T-cell (primary cell): Measurements from ENCODE around the gene NKAIN2. TPM values are rescaled to one million over a fixed set of nuclear protein-coding genes. Genes with fewer than 3 reads are reported as not detected.

Experiments
- ATAC-seq, 4 experiments: fragments of 200-7000 bp in 3 of 4; fragments of 150-1000 bp in 1 of 4; cut with Tn5 transposase; replicated peaks in 1 of 4; 1 replicate in 3 of 4; 2 replicates in 1 of 4; pipeline ENCODE4 v1.10.0; 2021; ENCODE audit warnings: moderate library complexity in 3 of 4, mild to moderate bottlenecking in 2 of 4, moderate number of reproducible peaks in 1 of 4
- CTCF ChIA-PET, 2 donors: fragments of 300-600 bp; sonication (Branson Sonifier 250); formaldehyde crosslinking; loops; one replicate each; lab custom pipeline; 2022; ENCODE audit warnings: antibody characterized with exemption in 2 of 2; lab: Charles Lee
- POLR2A ChIA-PET, 2 donors: fragments of 300-600 bp; sonication (Branson Sonifier 250); formaldehyde crosslinking; loops; one replicate each; lab custom pipeline; 2022; ENCODE audit warnings: antibody characterized with exemption in 2 of 2; lab: Charles Lee
- DNase-seq, 35 experiments: peaks; one replicate each; pipeline versions ENCODE4 v3.0.0 to v3.0.0-alpha.2; 2013 to 2023
- H3K27ac ChIP-seq: one replicate; pipeline ENCODE4 v1.5.1; 2013; ENCODE audit warnings: low read length
- H3K27me3 ChIP-seq, 2 experiments: replicated peaks in 1 of 2; 1 replicate in 1 of 2; 2 replicates in 1 of 2; pipeline versions ENCODE4 v1.6.1 to v1.7.0; 2013; ENCODE audit warnings: low read length in 1 of 2, mixed read lengths in 1 of 2; ENCODE audit not compliant: control insufficient read depth in 2 of 2, insufficient read depth in 2 of 2; ENCODE audit errors: extremely low read depth in 1 of 2
- H3K36me3 ChIP-seq, 2 donors: 1 replicate in 1 of 2; 2 replicates in 1 of 2; pipeline versions ENCODE4 v1.6.1 to v1.7.0; 2013; ENCODE audit warnings: low read length in 1 of 2; ENCODE audit not compliant: control insufficient read depth in 2 of 2, insufficient read depth in 1 of 2; ENCODE audit errors: extremely low read depth in 1 of 2
- H3K4me1 ChIP-seq, 2 experiments: 1 replicate in 1 of 2; 2 replicates in 1 of 2; pipeline versions ENCODE4 v1.6.1 to v1.7.0; 2013; ENCODE audit warnings: low read length in 2 of 2, mixed read lengths in 1 of 2; ENCODE audit not compliant: insufficient read depth in 2 of 2, control insufficient read depth in 1 of 2; ENCODE audit errors: extremely low read depth in 1 of 2
- H3K4me3 ChIP-seq, 2 donors: 1 replicate in 1 of 2; 2 replicates in 1 of 2; pipeline versions ENCODE4 v1.5.1 to v1.7.0; 2013; ENCODE audit warnings: mild to moderate bottlenecking in 2 of 2, low read length in 1 of 2, moderate library complexity in 1 of 2; ENCODE audit not compliant: control insufficient read depth in 1 of 2; ENCODE audit errors: extremely low read depth in 1 of 2
- H3K9me3 ChIP-seq: 2 replicates; pipeline ENCODE4 v1.7.0; 2013
- H3K27ac Mint-ChIP-seq, 2 donors: one replicate each; pipeline ENCODE4 v1.8.0; 2020 to 2021; ENCODE audit warnings: mild to moderate bottlenecking in 2 of 2, mixed read lengths in 2 of 2
- H3K27me3 Mint-ChIP-seq, 2 donors: one replicate each; pipeline ENCODE4 v1.8.0; 2021 to 2022; ENCODE audit warnings: mixed read lengths in 2 of 2
- H3K36me3 Mint-ChIP-seq: one replicate; pipeline ENCODE4 v1.8.0; 2021; ENCODE audit warnings: mixed read lengths
- H3K4me1 Mint-ChIP-seq, 3 donors: one replicate each; pipeline ENCODE4 v1.8.0; 2020 to 2022; ENCODE audit warnings: mixed read lengths in 3 of 3, mild to moderate bottlenecking in 1 of 3
- H3K4me3 Mint-ChIP-seq, 3 donors: one replicate each; pipeline ENCODE4 v1.8.0; 2020 to 2022; ENCODE audit warnings: mild to moderate bottlenecking in 3 of 3, mixed read lengths in 3 of 3, moderate library complexity in 3 of 3
- H3K9me3 Mint-ChIP-seq, 3 donors: one replicate each; pipeline ENCODE4 v1.8.0; 2020 to 2022; ENCODE audit warnings: mixed read lengths in 3 of 3
- WGBS: methylation state at CpG from one replicate; pipeline ENCODE4 v1.1.5; 2013; ENCODE audit warnings: missing lambda C conversion rate; ENCODE audit not compliant: insufficient coverage; 5-methylcytosine and 5-hydroxymethylcytosine counted together
- total RNA-seq, 35 experiments: library from RNA in 6 of 35; stranded (reverse) in 6 of 35; fragments of 120-200 nt in 1 of 35; gene quantifications; one replicate each; pipeline versions ENCODE4 v1.2.1 to v1.2.4 and lab custom pipeline; 2013 to 2026

Gene NKAIN2
- total RNA-seq, 5 donors from 2014 or later (not counting 1 experiment from before 2014, with no cell fraction given), result 0.13 TPM; not detected in 4

DNA sequence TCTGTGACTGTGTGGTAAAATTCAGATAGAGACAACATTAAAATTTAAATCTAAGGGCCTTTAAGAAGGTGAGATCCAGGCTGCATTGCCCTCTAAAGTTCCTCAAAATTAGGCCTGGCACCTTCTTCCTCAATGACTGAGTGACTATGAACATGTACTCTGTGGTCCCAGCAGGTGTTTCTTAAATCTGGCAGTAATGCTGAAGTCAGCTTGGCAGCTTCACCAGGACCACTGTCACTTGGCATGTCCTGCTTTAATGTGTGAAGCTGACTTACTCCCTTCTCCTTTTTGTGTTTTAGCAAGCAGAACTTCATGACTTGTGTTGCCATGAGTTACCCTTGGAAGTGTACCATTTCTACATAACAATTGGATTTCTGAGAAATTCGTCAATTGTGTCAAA lies 141.7 kb downstream of the NKAIN2 start:
- POLR2A ChIA-PET, result no interaction called here
- peaks cover 0 to 5% (median 4%) of the 10 kb centered on the region in 3 donors for H3K9me3 Mint-ChIP-seq

GRCh38 chr6:123953920-123954319 lies 150.3 kb downstream of the NKAIN2 start:
- no peaks in the 10 kb centered on the region for H3K27me3 Mint-ChIP-seq
- no peak overlapping the region for H3K27ac Mint-ChIP-seq
- DNase-seq (no peak), ATAC-seq (no peak)
- Histone ChIP-seq H3K27ac (no peak overlapping the region), H3K36me3 (no peaks in the 10 kb centered on the region), H3K27me3 (no peaks in the 10 kb centered on the region), H3K4me3 (no peak overlapping the region), H3K4me1 (no peaks in the 10 kb centered on the region), H3K9me3 (no peaks in the 10 kb centered on the region)
- ChIA-PET POLR2A (no interaction called here), CTCF (no interaction called here)
- no peaks in the 10 kb centered on the region for H3K36me3 Mint-ChIP-seq
- H3K4me1 Mint-ChIP-seq, result no peaks in the 10 kb centered on the region
- peaks cover 5 to 15% (median 11%) of the 10 kb centered on the region in 3 donors for H3K9me3 Mint-ChIP-seq
- H3K4me3 Mint-ChIP-seq, result no peak overlapping the region
- 100% methylated on average over 3 of the region's 4 CpGs for WGBS

More for the DNA sequence above, 141.7 kb downstream of the NKAIN2 start:
- H3K4me1 Mint-ChIP-seq, result no peaks in the 10 kb centered on the region
- WGBS, result no CpG with 5 or more reads among the region's 1 CpG
- ATAC-seq (no peak), DNase-seq (no peak)
- no peak overlapping the region for H3K4me3 Mint-ChIP-seq
- no peaks in the 10 kb centered on the region for H3K27me3 ChIP-seq
- no peak overlapping the region for H3K27ac Mint-ChIP-seq
- H3K4me1 ChIP-seq, result no peaks in the 10 kb centered on the region
- no peaks in the 10 kb centered on the region for H3K36me3 ChIP-seq
- CTCF ChIA-PET, result no interaction called here
- H3K36me3 Mint-ChIP-seq, result no peaks in the 10 kb centered on the region
- H3K9me3 ChIP-seq, result no peaks in the 10 kb centered on the region
- no peaks in the 10 kb centered on the region for H3K27me3 Mint-ChIP-seq
- H3K4me3 ChIP-seq, result no peak overlapping the region
- no peak overlapping the region for H3K27ac ChIP-seq

DNA sequence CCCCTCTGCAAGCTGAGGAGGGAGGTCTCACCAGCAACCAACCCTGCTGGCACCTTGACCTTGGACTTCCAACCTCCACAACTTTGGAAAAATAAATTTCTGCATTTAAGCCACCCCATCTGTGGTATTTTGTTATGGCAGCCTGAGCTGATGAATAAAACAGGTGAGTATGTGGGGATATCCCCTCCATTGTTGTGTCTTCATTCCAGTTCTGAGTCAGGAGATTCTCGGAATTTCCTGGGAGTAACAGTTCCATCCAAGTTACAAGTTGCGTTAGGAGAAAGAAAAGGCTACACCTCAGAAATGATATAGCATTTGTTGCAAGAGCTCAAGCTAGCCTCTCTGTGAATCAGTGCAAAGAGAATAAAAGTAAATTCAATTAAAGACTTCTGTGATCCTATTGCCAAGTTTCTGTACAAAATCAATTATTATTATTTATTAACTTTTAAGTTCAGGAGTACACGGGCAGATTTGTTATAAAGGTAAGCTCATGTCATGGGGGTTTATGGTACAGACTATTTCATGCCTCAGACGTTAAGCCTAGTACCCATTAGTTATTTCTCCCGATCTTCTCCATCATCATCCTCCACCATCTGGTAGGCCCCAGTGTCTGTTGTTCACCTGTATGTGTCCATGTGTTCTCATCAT lies 153.0 kb downstream of the NKAIN2 start:
- H3K36me3 Mint-ChIP-seq, result no peaks in the 10 kb centered on the region
- Histone ChIP-seq H3K9me3 (no peaks in the 10 kb centered on the region), H3K36me3 (no peaks in the 10 kb centered on the region), H3K27ac (no peak overlapping the region), H3K4me3 (no peak overlapping the region), H3K27me3 (no peaks in the 10 kb centered on the region), H3K4me1 (no peaks in the 10 kb centered on the region)
- no peak overlapping the region for H3K4me3 Mint-ChIP-seq
- no peak for DNase-seq
- no peak overlapping the region for H3K27ac Mint-ChIP-seq
- H3K9me3 Mint-ChIP-seq, result peaks cover 5 to 12% (median 7%) of the 10 kb centered on the region in 3 donors
- no peaks in the 10 kb centered on the region for H3K4me1 Mint-ChIP-seq
- CTCF ChIA-PET, result no interaction called here
- no peak for ATAC-seq
- 80% methylated on average over 1 of the region's 5 CpGs for WGBS
- no peaks in the 10 kb centered on the region for H3K27me3 Mint-ChIP-seq
- POLR2A ChIA-PET, result no interaction called here

DNA sequence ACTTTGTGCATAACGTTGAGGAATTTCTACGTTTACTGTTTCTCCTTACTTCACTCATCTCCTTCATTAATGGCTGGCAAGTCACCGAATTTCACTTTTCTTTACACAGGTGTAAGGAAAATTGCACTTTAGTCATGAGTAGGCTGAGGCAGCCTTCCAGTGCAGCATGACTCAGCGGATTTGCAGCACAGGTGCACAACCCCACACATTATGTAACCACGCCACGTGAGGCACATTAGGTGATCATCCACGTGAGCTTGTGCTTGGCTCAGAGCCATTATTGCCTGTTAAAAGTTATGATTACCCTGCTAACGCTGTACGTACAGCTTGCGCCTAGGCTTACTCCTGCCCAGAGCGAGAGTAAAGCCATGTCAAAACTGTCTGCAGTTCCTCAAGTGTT lies 158.8 kb downstream of the NKAIN2 start:
- ATAC-seq (no peak), DNase-seq (no peak)
- ChIA-PET POLR2A (no interaction called here), CTCF (no interaction called here)
- H3K36me3 ChIP-seq, result no peaks in the 10 kb centered on the region
- no peak overlapping the region for H3K27ac ChIP-seq
- Mint-ChIP-seq H3K27me3 (no peaks in the 10 kb centered on the region), H3K4me3 (no peak overlapping the region), H3K4me1 (no peaks in the 10 kb centered on the region), H3K27ac (no peak overlapping the region), H3K36me3 (no peaks in the 10 kb centered on the region), H3K9me3 (peaks cover 0 to 7% (median 4%) of the 10 kb centered on the region in 3 donors)
- H3K4me3 ChIP-seq, result no peak overlapping the region
- no peaks in the 10 kb centered on the region for H3K9me3 ChIP-seq
- no peaks in the 10 kb centered on the region for H3K27me3 ChIP-seq
- H3K4me1 ChIP-seq, result no peaks in the 10 kb centered on the region
- 68% methylated on average over 7 of the region's 11 CpGs for WGBS

DNA sequence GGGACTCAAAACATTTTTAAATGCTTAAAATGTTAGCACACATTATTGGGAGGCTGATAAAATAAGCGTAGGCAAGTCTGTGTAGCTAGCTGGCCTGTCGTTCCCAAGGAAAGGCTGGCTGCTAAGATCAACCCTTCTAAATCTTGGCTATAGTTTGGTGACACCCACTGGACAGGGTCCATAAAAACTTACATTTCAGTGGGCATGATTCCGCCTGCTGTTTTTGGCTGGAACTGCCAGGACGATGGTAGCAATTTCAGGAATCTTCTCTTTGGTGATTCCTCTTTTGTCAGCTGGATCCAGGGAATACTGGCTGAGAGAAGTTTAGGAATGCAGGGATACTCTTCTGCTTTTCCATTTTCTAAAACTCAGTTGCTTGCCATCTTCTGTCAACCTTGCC lies 162.2 kb downstream of the NKAIN2 start:
- Histone ChIP-seq H3K4me3 (no peak overlapping the region), H3K27me3 (no peaks in the 10 kb centered on the region), H3K36me3 (no peaks in the 10 kb centered on the region), H3K27ac (no peak overlapping the region), H3K9me3 (no peaks in the 10 kb centered on the region), H3K4me1 (no peaks in the 10 kb centered on the region)
- CTCF ChIA-PET, result no interaction called here
- POLR2A ChIA-PET, result no interaction called here
- Mint-ChIP-seq H3K4me1 (no peaks in the 10 kb centered on the region), H3K36me3 (no peaks in the 10 kb centered on the region), H3K9me3 (peaks cover 0 to 7% (median 4%) of the 10 kb centered on the region in 3 donors), H3K27ac (no peak overlapping the region), H3K4me3 (no peak overlapping the region), H3K27me3 (no peaks in the 10 kb centered on the region)
- ATAC-seq (no peak), DNase-seq (no peak)
- no CpG with 5 or more reads among the region's 4 CpGs for WGBS

GRCh38 chr6:123966618-123967017 lies 163.0 kb downstream of the NKAIN2 start:
- Histone ChIP-seq H3K27ac (no peak overlapping the region), H3K4me1 (no peaks in the 10 kb centered on the region), H3K36me3 (no peaks in the 10 kb centered on the region), H3K4me3 (no peak overlapping the region), H3K9me3 (no peaks in the 10 kb centered on the region), H3K27me3 (no peaks in the 10 kb centered on the region)
- H3K27me3 Mint-ChIP-seq, result no peaks in the 10 kb centered on the region
- peaks cover 0 to 7% (median 4%) of the 10 kb centered on the region in 3 donors for H3K9me3 Mint-ChIP-seq
- POLR2A ChIA-PET, result no interaction called here
- CTCF ChIA-PET, result no interaction called here
- ATAC-seq (no peak), DNase-seq (no peak)
- no peak overlapping the region for H3K27ac Mint-ChIP-seq
- no peaks in the 10 kb centered on the region for H3K36me3 Mint-ChIP-seq
- no CpG with 5 or more reads among the region's 2 CpGs for WGBS
- no peaks in the 10 kb centered on the region for H3K4me1 Mint-ChIP-seq
- no peak overlapping the region for H3K4me3 Mint-ChIP-seq

DNA sequence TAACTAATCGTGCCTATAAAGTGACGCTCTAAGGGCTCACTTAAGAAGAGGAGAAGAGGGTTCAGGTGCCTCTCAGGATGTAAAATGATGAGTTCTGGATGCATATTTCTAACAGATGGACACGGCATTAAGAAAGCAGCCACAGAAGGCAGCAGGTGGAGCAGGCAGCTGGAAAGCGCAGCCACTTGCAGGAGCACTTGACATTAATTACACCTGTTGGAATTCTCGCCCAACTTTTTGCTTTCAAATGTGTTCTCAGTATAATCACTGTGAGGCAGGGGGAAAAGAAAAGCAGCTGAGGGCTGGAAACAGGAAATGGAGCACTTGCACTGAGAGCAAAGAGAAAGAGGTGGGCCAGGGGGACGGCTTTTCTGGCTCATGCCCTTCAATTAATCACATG lies 164.2 kb downstream of the NKAIN2 start:
- H3K27ac ChIP-seq, result no peak overlapping the region
- H3K9me3 Mint-ChIP-seq, result peaks cover 0 to 7% (median 4%) of the 10 kb centered on the region in 3 donors
- H3K27me3 ChIP-seq, result no peaks in the 10 kb centered on the region
- DNase-seq, result no peak
- no peaks in the 10 kb centered on the region for H3K4me1 ChIP-seq
- H3K4me3 ChIP-seq, result no peak overlapping the region
- no peak overlapping the region for H3K27ac Mint-ChIP-seq
- no peaks in the 10 kb centered on the region for H3K36me3 ChIP-seq
- WGBS, result 64% methylated on average over 2 of the region's 6 CpGs
- no peak overlapping the region for H3K4me3 Mint-ChIP-seq
- no peaks in the 10 kb centered on the region for H3K27me3 Mint-ChIP-seq
- H3K9me3 ChIP-seq, result no peaks in the 10 kb centered on the region
- no peaks in the 10 kb centered on the region for H3K36me3 Mint-ChIP-seq
- CTCF ChIA-PET, result no interaction called here
- ATAC-seq, result no peak
- H3K4me1 Mint-ChIP-seq, result no peaks in the 10 kb centered on the region
- POLR2A ChIA-PET, result no interaction called here
